Epithelial cell of esophagus (primary cell): Measurements from ENCODE around the gene LY6G6C.

Experiments
- DNase-seq: peaks from one replicate; pipeline ENCODE4 v3.0.0; 2010; ENCODE audit warnings: low read depth
- H3K4me3 ChIP-seq: 2 replicates; pipeline ENCODE4 v1.5.1; 2011; ENCODE audit warnings: mild to moderate bottlenecking, low read length, control low read depth
- CTCF ChIP-seq: IDR thresholded peaks from 2 replicates; pipeline ENCODE4 v1.5.1; 2011; ENCODE audit warnings: low read depth, mild to moderate bottlenecking, low read length, control low read depth, inconsistent platforms; ENCODE audit not compliant: insufficient read depth; ENCODE audit errors: missing control alignments

The LY6G6C gene

GRCh38 chr6:31736768-31737314 lies 15.3 kb upstream of the LY6G6C start:
- DNase-seq = no peak
- H3K4me3 ChIP-seq = peak overlapping the region; percentile 100
- no peak for TF ChIP-seq CTCF

- no peak for TF ChIP-seq CTCF
- DNase-seq = peak; percentile 87
- peak within 1 kb of the TSS; percentile 100 for H3K4me3 ChIP-seq
These were observed 14.6 kb upstream of the LY6G6C start, which contains the start of gene CLIC1 for GRCh38 chr6:31736021-31736767. TSS of gene CLIC1 (minus strand) at chr6:31736530. CDS start at chr6:31736300, 230 bp downstream.

- peak; percentile 83 for DNase-seq
- no peak for TF ChIP-seq CTCF
- peak overlapping the region; percentile 100 for H3K4me3 ChIP-seq
These were observed 13.4 kb upstream of the LY6G6C start for GRCh38 chr6:31734821-31735406.

GRCh38 chr6:31734247-31734820 lies 12.8 kb upstream of the LY6G6C start:
- peak overlapping the region; percentile 100 for H3K4me3 ChIP-seq
- TF ChIP-seq CTCF = no peak
- no peak for DNase-seq

- no peak for DNase-seq
- H3K4me3 ChIP-seq = peak overlapping the region; percentile 100
- no peak for TF ChIP-seq CTCF
These were observed 12.2 kb upstream of the LY6G6C start for GRCh38 chr6:31733734-31734133.

- no peak for TF ChIP-seq CTCF
- H3K4me3 ChIP-seq = no peak overlapping the region
- DNase-seq = no peak
These were observed 10.5 kb upstream of the LY6G6C start for GRCh38 chr6:31732029-31732428.
